Activated naive CD8-positive, alpha-beta T cell treated with anti-CD3 and anti-CD28 coated beads, Interleukin-2, amount 50 U/mL, for 16 hours (primary cell): Measurements from ENCODE around the gene FAM237A.

Experiments used
- DNase-seq: peaks from one replicate; pipeline ENCODE4 v3.0.0-alpha.2; 2020; ENCODE audit warnings: low read depth, low spot score

The FAM237A gene

DNA sequence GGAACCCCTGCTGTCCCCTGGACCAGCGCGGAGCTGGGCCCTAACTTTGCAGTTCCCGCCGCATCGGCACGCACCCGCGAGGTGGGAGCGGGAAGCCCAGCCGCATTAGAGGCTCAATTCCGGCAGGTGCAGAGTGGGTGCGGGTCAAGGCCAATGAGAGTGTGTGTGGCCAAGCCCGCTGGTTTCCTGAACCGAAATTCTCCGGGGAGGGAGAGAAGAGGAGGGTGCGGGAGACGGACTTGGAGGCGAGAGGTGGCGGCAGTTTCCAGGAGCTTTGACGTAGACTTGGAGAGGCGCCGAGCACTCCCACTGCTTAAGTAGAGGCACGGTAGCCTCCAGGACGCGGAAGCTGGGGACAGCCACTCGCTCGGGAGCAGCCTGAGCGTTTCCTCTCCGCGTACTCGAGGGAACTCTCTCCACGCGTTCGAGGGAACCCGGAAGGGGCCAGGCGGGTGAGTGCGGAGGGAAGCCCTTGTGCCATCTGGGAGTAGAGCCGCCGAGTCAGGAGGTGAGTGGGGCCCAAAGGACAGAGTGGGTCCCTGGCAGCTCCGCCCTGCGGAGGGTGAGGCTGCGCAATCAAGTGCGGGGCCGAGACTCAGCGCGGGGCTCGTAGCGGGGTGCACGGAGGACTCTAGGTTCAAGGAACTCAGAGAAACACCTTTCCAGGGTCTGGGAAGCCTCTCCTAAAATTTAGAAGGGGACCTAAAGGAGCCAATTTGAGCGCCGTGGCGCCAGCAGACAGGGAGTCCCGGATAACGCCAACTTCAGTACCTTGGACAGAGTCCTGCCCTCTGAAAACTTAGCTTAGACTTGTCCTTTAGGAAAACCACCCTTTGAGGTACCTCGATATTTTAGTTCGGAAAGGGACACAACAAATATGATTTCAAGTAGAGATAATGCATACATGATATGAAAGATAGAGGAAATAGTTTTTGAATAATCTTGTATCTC is at the start of gene FAM237A:
FAM237A (plus strand) TSS at position 413 of the 951 bp plus-strand sequence. CDS start 1,750 bp downstream, outside the sequence.
- DNase-seq = no peak

DNA sequence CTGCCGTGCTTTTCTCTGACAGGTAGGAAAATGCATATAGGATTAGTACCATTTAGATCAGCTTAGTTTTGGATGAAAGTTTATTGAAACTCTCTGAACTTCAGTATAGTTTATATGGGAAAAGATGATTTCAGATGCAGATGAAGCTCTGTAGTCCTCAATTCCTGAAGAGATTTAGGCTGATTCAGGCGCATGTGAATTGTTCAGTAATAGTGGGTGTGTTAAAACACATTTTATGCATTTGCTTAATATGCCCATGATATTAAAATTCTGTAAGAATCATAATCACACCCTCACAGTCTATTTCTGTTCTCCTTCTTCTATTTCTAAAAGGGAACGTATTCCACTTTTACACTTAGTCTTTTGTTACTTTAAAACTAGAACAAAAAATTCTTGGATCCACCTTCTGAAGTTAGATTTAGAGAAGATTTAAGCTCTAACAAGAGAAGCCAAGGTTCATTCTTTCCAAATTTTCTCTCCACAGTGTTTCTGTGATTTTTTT is 44.5 kb upstream of the FAM237A start:
- no peak for DNase-seq

DNA sequence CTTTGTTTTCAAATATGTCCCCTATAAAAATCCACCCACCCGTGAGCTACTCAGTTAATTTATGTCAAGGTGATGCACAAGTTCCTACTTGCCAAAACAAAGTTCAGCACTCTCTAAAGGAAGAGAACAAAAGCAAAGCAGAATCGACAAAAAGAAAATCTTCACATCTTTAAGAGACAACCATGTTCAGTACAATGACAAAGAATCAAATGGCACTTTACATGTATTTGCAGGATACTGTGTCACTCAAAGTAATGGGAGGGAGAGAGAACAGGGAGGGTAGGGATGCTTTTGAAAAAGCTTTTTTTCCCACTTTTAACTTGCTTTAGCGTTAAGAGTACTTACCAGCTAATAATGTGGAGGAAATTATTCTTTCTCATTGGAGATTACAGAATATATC is 39.0 kb upstream of the FAM237A start:
- DNase-seq = no peak

DNA sequence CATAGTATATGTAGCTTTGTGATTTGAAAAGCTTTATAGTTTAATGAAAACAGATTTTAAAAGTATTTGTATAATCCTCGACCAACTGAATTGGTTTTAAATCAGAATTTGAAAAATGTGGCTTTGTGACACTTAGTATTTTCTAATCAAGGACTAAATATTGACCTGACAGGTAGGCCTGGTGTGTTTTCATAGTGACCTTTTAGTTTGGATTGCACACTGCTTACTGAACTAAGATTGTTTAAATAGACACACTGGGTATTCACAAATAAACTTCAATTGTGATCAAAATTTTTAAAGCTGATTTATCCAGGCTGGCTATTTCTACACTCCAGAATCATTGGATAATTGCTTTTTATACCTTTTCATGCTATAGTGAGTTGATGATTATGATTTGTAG is 31.8 kb upstream of the FAM237A start:
- no peak for DNase-seq

DNA sequence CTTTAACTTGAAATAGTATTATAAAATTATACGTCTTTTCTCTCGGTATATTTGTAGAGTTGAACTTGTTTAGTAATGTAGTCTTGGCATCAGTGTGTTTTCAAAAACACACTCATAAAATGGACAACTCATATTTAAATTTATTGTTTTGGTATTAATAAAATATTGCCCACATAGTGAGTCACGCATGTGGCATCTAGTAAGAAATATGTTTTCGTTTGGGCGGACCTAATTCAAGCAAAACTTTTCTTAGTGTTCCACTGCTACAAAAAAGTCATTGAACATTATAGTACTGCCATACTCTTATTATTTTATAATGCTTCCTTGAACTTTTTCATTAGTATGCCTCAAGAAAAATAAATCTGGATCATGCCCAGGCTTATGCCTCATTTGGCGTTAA is 31.1 kb upstream of the FAM237A start:
- DNase-seq = no peak

DNA sequence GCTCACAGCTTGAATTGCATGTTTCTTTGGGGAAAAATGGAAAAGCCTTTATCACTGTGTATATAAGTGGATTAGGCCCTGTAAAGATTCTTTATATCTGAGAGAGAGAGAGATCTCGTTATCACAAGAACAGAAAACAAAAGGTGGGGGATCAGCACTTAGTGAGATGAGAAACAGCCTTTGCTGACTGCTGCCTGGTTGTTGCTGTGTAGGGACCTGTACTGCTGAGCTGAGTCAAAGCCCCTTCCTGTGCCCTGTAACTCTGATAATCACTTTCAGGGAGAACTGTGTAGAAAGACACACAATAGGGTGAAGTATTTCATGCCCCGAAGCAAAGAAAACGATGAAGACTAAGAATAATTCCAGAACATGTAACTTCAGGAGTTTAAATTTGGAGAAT is 30.6 kb upstream of the FAM237A start:
- DNase-seq = no peak

DNA sequence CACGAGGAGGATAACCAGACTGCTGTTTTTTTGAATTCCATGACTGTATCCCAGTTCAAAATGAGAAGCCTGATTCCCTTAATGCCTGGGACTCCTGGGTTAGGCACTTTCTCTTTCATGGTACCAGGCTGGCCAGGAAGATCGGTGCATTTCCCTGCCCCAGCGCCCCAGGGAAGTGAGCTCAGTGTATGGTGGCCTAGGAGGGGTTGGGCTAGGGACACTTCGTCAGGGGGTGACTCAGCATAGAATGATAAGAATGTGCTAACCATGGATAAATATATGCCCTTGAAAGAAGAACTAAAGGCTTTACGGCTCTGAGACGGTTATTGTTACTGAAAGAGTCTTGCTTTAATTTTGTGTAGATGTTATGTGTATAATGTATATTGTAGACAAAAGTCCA is 27.5 kb upstream of the FAM237A start:
- DNase-seq = no peak

DNA sequence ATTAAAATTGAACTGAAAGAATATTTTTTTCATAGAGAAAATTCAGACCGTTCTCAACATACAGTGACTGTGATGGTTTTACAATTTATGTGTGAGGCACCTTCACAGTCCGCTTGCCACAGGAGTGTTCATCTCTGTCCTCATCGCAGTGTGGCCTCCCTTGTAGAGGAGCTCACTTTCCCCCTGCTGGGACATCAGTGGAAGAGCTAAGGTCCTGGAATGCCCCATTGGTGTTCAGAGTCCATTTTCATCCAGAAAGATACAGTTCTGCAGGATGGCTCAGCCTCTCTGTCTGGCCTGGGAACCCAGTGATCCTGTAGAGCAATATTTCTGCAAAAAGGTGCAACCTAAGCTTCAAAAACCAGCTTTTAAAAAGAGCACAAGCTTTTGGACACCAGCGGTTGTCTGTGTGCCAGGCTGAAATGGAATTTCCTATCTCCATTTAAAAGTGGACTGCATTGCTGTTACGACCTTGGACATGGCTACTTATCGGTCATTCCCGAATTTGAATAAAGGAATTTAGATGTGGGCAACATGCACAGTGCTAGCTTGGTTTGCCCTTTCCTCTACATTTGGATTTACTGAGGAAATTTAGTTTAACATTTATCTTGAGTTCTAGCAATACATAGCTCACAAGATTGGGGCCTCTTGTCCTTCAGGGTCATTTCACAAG is 26.7 kb upstream of the FAM237A start:
- DNase-seq = no peak

DNA sequence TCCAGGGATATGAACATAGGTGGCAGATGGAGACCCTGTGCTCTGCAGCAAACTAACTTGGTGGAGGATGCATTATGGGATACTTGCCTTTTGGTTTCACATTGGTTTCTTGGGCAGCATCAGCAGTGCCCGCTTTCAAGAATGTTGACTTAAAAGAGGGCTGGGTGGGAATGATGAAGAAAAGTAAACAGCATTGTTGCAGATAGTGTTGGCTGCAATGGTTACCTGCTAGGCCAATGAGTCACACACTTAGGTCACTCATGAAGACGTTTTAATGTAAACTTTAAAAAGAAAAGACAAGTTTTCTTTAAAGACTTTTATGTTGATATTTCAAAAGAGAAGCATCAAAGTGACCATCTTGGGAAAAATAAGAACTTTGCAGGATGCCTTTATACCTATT is 26.1 kb upstream of the FAM237A start:
- no peak for DNase-seq

DNA sequence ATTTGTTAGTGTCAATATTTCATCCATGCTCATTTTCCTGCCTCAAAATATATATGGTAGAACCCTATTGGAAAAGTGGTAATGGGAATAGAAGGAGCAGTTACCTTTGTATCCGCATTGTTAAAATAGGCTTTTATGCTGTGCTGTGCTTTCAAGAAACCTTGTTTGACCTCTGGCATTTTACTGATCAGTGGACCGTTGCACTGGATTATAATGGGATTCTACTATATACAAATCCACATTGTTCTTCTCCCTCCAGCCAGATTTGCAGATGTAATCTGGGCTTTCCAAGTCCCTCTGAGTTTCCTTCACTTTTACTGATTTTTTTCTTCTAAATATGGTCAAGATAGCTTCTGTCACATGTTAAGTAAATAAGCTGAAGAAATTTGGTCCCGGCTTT is 23.3 kb upstream of the FAM237A start:
- DNase-seq = no peak

DNA sequence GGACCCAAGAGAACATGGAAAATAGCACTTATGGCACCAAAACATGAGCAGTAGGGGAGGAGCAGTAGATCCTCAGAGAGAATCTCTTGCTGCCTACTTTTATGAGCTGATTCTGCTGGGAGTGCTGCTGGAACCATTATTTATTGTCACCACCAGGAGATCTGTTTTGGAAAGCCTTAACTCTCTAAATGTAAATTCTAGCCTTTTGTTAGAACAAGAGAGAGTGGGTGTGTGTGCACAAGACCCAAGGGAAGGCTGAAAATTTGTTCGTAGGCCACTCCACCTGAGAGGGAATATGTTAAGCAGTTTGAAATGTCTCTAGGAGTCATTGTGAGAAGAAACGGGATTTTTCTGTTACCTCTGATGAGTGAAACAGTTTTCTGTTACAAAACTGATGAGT is 16.2 kb upstream of the FAM237A start:
- no peak for DNase-seq

DNA sequence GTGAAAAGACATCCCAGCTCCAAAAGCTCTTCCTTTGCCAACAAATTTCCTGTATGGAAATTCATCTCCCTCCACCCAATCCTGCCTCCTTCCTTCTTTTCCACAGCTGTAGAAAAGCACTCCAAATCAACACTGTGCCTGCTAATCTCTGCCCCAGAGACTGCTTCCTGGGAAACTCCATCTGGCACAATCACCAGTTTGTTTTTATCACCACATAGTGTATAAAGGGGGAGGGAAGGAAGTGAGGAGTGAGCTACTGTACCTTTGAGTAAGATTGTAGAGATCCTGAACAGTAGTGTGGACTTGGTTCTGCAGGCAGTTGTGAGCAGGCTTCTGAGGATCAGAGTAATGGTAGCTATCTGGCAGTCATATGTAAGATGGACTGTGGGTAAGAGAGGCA is 14.7 kb upstream of the FAM237A start:
- DNase-seq = no peak

DNA sequence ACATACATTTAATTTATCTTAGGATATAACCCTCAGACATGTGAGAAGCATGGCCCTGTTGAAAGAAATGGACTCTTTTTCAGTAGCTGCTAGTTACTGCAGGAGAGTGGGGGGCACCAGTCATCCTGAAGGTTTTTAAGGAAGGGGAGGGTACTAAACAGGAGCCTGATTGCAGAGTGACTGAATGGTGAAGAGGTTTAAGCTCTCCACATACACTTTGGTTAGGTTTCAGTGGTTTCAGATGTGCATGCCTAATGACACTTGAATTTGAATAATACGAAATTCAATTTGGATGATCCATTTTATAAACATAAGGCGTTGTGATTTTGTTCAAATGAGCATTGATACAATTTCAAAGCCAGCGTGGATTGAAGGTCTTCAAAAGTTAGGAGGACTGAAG is 10.9 kb upstream of the FAM237A start:
- no peak for DNase-seq

DNA sequence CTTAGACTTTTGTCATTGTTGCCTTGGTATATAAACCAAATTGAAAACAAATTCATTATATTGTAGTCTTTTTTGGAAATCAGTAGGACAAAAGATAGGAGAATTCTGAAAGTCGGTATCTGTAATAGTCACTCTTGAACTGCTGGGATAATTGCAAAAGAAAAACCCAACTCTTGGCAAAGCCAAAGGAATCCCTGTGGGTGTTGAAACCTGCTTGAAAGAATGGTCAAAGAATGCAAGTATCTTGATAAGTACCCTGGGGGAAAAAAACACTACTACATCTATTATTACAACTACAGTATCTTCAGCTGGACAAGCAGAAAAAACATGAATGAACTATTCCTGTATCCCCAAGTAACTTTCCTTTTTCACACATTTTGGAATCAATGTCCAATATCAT is 7.3 kb upstream of the FAM237A start:
- DNase-seq = no peak

DNA sequence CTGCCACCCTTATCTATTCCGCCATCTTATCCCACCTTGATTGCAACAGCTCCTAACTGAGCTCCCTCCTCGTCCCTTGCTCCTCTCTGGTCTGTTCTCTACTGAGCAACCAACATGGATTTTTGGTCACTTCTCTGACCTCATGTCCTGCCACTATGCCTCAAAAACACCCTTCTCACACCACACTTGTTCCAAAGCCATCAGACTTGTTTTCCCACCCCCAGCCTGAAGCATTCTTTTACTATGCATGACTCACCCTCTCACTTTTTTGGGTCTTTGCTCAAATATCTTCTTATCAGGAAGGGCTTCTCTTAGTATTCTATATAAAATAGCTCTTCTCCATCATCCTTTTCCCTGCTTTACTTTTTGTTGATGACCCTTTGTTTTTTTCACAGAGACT is 2.7 kb upstream of the FAM237A start:
- DNase-seq = no peak

DNA sequence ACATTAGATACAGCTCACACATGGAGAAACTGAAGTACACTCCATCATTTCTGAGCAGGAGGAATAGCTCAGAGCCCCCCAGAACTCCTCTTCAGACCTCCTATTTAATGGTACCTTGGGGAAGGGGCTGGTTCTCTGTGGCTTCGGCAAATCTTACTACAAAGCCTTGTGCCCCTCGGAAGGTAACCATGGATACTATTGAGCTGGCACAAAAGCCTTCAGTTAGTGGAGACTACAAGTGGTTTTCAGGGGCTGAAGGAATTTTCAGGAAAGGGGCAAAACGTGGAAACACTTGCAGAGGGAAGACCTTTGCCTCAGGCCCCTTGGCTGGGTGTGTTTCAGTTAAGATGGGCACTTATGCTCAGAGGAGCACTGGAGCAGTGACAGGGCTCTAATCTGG is 1.1 kb upstream of the FAM237A start:
- no peak for DNase-seq

DNA sequence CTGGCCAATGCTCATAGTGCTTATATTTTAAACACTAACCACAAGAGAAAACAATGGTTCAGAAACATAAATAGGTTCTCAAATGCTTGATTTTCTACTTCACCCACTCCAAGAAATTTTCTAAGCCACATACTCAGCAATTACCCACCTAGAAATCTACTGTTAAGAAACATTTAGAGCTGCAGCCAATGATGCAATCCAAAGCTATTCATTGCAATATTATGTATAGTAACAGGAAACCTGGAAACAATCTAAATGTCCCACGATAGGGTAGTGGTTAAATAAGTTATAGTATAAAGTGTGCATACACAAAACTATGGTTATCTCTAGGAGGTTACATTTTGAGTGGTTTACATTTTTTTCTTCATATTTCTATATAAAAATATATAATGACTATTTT is 5.7 kb downstream of the FAM237A start:
- no peak for DNase-seq

DNA sequence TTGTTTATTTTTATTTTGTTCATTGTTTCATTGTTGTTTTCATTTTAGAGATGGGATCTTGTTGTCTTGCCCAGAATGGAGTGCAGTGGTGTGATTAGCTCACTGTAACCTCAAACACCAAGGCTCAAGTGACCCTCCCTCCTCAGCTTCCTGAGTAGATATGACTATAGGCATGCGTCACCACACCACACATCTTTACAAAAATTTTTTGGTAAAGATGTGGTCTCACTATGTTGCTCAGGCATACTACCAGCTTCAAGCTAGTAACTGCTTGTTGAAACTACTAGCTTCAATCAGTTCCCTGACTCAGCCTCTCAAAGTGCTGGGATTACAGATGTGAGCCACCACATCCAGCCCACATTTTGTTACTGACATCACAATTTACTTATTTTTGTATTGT is 14.8 kb downstream of the FAM237A start:
- no peak for DNase-seq

DNA sequence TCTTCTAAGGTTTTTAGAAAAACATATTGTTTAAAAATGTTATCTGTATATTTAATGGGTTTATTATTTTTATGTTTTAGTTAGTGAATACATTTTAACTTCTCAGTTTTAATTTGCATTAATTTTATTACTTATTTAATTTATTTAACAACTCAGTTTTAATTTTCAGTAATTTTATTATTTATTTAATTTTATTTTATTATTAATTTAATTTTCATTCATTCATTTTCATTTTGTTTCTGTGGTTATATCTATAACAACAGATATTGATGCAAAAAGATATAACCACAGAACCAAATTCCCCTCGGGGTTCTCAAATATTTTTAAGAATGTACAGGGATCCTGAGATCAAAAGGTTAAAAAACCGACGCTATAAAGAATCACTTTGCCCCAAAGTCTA is 23.0 kb downstream of the FAM237A start:
- no peak for DNase-seq

DNA sequence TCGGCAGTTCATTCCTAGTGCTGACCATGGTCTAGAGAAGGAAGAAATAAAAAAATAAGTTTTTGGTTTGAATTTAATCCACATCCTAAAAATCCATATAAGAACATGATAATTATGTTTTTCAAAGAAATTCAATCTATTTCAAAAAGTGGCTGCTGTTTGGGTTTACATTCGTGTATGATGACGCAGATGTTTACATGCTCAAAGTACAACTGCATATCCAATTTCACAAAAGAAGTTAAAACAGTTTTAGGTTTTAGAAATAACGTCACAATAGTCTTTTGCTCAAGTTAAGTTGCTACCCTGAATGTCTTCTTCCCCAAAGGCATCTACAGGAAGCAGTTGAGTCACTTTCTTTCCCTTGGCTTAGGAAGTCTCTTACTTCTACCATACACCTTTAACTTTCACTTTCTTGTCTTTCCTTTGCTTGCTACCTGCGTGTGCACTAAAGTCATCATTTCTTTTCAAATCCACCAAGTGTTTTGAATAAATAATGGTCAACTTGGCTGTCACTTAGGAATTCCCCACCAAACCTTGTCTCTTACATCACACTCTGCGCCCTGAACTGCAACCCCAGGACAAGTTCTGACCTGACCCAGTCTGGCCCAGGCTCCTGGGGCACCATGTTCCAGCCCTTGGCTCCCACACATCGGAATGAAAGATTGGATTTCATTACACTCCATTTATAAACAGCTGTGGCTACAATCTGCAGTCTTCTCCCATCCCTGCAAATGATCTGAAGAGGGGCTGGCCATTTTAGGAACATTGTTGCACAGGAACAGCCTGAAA is 28.4 kb downstream of the FAM237A start:
- DNase-seq = no peak

DNA sequence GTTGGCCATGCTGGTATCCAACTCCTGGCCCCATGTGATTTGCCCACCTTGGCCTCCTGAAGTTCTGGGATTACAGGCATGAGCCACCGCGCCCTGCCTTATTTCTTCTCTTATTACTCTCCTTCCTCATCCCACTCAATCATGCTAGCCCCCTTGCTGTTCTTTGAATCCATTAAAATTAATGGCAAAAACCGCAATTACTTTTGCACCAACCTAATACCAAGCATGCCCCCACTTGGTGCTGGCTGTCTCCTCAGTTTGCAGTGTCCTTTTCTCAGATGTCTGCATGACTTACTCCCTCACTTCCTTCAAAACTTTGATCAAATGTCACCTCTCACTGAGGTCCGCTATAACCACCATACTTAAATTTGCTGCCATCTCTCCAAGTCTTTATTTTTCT is 41.3 kb downstream of the FAM237A start:
- DNase-seq = no peak

DNA sequence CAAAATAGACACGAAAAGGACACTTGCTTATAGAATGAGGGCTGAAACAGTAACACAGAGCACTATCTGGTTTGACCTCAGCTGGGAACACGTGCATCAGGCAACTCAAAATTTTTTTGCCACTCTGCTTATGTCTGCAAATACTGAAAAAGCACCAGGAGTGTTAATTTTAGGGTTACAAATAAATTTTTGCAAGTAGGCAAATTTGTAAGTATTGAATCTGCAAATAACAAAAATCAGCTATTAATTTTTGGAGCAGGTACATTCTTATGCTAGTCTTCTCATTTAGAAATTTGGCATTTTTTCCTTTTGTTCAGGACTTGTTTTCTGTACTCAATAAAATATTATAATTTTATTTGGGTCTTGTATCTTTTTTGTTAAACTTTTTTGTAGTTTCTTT is 46.2 kb downstream of the FAM237A start:
- no peak for DNase-seq
